Activated naive CD4-positive, alpha-beta T cell (primary cell): ENCODE measurements around the gene ACAN.

Source experiments
- DNase-seq, 4 experiments: peaks; one replicate each; lab custom pipeline; 2025; lab: John Stamatoyannopoulos, UW

ACAN gene

DNA sequence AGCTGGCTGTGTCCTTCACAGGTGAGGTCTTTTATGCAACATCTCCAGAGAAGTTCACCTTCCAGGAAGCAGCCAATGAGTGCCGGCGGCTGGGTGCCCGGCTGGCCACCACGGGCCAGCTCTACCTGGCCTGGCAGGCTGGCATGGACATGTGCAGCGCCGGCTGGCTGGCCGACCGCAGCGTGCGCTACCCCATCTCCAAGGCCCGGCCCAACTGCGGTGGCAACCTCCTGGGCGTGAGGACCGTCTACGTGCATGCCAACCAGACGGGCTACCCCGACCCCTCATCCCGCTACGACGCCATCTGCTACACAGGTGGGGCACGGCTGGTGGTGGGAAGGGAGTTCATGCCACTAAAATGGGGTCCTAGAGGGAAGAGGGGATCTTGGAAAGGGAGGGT lies 40.1 kb downstream of the ACAN start:
- no peak for DNase-seq

DNA sequence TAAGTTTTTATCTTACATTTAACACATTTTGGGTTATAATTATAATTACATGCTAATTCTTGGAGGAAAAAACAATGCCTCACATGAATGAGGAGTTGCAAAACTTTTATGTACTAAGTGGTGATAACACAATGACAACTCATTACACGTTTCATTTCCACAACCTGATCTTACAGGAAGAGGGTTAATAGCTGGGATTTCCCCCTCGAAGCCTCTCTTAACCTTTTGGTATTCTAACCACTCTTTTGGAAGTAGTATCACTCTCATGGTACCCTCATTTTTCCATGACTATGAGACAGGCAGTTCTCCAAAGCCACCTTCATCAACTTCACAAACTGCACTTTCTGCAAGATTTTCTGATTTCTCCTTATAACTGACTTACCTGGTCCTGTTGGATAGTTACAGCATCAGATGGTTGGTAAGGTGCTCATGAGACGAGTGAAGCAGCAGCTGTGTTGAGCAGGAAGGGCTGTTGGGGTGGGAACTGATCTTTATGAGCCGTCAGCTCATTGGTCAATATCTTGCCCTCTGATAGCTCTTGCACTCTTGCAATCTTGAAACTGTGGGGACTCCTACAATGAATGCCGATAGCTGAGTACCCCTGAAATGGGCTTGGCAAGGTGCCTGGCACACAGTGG lies 41.6 kb downstream of the ACAN start:
- no peak for DNase-seq

DNA sequence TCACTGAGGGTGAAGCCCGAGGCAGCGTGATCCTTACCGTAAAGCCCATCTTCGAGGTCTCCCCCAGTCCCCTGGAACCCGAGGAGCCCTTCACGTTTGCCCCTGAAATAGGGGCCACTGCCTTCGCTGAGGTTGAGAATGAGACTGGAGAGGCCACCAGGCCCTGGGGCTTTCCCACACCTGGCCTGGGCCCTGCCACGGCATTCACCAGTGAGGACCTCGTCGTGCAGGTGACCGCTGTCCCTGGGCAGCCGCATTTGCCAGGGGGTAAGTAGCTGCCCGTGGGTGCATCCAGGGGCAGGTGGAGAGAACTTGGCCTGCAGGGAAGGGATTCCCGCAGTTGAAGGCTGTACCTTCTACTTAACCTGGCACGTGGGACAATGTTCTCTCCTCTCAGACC lies 42.4 kb downstream of the ACAN start:
- no peak for DNase-seq

DNA sequence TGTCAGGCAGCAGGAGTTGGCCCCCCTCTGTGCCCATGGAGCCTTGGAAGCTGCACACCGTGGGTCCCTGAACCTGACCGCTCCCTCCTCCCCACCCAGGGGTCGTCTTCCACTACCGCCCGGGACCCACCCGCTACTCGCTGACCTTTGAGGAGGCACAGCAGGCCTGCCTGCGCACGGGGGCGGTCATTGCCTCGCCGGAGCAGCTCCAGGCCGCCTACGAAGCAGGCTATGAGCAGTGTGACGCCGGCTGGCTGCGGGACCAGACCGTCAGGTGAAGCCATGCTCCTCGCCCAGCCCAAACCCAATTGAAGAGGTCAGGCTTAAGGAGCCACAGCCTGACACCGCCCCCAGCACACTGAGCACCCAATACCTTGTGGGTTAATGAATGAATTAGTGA lies 43.9 kb downstream of the ACAN start:
- DNase-seq: no peak

DNA sequence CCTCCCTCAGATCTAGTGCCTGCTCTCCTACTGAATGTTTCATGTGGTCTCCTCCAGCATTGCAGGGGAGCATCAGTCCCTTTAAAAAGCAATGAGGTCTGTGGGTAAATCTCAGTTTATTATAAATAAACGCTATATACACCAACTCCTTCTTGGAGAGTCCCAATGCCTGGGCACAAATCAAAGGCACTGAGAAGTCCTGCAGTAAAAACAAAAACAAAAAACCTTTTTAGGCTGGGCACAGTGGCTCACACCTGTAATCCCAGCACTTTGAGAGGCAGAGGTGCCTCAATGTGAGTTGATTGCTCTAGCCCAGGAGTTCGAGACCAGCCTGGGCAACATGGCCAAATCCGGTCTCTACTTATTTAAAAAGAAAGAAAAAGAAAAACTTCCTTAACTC lies 45.0 kb downstream of the ACAN start:
- DNase-seq: no peak

DNA sequence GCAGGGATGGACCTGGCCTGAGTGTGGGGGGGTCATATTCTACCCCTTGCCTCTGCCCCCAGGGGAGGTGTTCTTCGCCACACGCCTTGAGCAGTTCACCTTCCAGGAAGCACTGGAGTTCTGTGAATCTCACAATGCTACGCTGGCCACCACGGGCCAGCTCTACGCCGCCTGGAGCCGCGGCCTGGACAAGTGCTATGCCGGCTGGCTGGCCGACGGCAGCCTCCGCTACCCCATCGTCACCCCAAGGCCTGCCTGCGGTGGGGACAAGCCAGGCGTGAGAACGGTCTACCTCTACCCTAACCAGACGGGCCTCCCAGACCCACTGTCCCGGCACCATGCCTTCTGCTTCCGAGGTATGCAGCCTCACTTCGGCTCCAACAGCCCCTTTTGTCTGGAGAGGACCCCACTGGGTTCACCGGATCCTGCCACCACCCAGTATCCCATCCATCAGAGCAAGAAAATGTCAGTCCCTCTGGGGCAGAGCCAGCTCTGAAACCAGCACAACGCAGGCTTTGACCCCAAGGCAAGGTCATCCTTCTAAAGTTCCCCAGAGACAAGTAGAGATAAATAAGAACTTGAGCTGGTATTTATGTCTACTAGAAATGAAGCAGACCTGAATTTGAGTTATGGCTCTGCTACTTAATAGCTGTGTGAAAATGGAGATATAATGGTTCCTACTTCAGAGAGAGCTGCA lies 46.3 kb downstream of the ACAN start:
- DNase-seq: no peak

DNA sequence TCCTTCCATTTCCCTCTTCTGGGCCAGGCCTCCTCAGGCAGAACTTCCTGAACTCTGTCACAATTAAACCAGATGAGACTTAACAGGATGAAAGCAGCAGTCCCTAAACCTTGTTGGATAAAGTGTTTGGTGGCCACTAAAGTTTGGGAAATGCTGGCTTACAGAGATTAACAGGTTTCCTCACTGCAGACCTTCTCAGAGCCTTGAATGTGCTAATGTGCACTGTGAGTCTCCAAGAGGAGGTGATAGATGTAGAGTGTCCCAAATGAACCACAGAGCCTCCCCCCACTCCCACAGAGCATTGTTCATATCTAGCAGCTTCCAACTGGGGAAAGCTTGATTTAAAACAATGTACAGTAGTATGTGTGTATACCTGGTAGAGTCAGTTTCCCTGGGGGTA lies 49.2 kb downstream of the ACAN start:
- DNase-seq: no peak

DNA sequence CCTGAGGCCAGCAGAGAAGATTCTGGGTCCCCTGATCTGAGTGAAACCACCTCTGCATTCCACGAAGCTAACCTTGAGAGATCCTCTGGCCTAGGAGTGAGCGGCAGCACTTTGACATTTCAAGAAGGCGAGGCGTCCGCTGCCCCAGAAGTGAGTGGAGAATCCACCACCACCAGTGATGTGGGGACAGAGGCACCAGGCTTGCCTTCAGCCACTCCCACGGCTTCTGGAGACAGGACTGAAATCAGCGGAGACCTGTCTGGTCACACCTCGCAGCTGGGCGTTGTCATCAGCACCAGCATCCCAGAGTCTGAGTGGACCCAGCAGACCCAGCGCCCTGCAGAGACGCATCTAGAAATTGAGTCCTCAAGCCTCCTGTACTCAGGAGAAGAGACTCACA lies 55.7 kb downstream of the ACAN start:
- no peak for DNase-seq

DNA sequence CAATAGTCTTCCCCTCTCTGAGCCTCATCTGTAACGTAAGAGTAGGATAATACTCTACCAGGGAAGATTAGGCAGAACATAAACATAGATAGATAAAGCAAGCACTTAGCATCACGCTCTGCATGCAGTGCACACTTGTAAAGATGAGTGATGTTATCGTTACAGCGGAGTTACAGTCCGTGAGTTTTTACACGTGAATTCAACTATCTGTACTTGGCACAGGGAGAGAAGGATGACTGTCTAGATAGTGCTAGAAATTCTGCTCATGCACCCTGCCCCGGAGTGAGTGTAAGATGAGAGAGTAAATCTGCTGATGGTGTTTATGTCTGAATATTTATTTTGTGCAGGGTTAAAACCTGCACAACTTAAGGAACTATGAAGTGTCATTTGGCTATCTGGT lies 56.3 kb downstream of the ACAN start:
- DNase-seq: no peak

DNA sequence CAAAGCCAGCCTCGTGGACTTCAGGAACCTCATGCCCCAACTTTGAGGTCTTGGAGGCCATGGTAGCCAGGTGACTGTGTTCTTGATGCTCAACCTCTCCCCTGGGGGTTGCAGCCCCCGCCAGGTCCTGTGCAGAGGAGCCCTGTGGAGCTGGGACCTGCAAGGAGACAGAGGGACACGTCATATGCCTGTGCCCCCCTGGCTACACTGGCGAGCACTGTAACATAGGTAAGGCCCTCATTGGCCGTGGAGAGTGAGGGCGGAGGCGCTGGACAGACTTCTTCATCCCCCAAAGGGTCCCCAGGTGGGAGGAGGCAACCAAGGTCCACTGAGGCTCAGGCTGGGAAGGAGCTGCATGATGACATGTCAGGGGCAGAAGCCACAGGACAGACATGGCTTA lies 57.0 kb downstream of the ACAN start:
- DNase-seq: no peak

DNA sequence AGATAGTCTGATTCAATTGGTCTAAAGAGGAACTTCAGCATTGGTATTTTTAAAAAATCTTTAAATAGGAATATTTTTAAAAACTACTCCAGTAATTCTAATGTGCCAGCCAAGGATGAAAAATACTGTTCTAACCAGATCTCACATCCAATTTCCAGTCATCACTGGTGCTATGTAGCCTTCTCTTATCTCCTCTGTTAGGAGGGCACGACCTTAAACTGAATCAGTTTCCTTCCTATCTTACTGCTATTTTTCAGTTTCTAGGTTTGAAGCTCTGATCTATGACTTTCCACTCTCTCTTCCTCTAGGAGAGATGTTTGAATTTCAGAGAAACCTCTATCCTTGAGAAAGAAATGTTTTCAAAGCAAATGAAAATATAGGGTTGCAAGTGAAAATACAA lies 60.2 kb downstream of the ACAN start:
- DNase-seq: no peak

DNA sequence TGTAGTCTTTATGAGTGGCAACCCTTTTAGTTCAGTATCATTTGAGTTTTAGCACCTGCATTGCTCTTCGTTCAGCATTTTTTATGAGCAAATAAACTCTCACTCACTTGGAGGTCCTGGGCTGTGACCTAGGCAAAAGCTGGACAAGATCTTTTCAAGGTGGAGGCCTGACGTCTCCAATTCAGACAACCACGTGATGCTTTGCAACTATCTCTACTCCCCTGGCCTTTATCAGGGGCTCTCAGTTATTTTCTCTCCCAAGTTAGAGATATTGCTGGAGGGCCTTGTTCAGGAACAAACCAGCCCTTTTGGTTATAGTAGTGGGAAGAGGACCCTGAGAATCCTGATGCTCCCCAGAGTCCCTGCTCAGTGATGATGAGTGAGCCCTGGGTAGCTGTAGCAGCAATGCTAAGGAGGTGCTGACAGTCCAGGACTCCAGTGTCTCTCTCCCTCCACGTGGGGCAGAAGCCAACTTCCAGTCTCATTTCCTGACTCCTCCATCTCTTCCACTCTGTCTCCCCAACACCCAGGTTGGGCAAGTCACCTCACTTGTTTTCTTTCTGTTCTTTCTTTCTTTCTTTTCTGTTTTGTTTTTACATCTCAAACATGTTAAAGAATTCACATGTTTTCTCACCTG lies 61.7 kb downstream of the ACAN start:
- no peak for DNase-seq

DNA sequence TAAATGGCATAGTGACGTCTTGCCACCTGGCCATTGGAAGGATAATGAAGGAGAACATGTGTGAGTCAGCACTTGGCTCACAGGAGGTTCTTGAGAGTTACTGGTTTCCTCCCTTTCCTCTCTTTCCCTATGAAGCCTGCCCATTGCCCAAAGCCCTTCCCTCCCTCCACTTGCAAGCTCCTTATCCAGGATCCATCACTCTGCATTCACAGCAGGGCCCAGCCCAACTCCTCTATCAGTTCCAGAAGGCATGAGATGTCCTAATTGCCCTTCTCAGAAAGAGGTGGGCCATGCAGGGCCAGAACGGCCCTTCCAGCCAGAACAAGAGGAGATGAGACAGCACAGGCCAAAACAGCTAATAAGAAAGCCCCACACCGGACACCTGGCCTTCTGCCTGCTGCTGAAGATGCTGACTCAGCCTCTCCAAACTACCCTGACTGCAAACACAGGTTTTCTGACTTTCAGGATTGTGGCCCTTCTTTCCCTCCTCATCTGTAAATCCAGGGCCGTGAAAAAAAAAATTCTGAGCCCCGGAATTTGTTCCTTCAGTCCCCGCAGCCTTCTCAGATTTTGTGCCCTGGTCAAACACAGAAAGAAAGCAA lies 62.4 kb downstream of the ACAN start:
- DNase-seq: no peak

DNA sequence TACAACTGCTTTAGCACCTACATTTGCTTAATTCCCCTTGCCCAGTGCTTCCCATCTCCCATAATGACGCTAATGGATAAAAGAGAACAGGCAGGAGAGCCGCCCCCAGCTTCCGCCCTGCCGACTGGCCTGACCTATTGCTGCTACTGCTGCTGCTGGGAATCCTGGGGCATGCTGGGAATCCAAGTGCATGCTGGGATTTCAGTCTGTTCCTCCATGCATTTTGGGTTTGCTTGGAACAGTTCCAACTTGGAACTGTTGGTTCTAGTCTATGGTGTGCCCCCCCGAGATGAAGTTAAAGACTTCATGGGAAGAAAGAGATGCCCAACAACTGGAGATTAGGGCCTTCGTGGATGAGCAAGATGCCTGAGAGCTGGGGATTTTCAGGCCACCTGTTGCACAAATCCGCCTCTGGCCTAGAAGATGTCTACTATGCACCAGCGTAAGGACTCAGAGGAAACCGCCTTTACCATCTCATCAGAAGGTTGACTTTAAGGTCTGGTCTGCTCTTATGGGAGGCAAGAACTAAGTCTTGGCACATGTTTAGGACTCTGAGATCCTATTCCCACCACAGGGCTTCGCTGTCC lies 63.2 kb downstream of the ACAN start:
- no peak for DNase-seq

DNA sequence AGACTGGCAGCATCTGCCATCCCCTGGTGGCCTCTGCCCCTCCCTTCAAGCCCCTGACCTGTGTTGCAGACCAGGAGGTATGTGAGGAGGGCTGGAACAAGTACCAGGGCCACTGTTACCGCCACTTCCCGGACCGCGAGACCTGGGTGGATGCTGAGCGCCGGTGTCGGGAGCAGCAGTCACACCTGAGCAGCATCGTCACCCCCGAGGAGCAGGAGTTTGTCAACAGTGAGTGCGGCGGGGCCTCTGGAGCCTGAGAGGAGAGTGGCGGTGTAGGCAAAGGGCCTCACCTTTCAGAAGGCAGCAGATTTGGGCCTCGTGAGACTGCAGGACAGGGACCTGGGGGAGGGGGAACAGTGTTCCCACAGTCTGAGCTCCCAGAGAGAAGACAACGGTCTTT lies 68.1 kb downstream of the ACAN start:
- DNase-seq: no peak

DNA sequence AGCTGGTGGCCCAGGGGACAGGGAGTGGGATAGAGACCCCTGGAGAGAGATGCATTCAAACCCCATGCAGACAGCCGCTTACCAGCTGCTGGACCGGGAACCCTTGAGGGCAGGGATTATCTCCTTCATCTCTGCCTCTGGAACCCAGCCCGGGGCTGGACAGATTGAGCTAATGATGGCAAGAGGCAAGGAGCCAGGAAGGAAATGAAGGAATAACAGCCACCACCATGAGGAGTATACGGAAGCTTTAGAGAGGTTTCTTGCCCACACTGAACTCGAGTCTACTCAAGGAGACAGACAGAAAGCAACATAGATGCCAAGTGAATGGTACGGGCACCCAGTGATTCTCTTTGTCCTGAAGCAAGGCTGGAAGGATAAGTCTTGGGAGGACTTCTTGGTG lies 68.9 kb downstream of the ACAN start:
- no peak for DNase-seq

DNA sequence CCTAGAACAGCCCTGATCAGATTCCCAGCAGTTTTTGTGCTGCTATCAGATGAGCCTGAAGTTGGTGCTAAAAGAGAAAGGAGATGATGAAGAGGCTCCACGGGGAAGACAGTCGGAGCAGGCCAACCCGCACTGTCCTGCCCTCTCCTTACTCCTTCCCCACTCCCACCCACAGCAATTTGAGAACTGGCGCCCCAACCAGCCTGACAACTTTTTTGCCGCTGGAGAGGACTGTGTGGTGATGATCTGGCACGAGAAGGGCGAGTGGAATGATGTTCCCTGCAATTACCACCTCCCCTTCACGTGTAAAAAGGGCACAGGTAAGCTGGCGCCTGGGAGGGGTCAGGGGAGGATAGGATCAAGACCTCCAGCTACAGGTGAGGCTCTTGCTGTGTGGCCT lies 69.5 kb downstream of the ACAN start:
- DNase-seq: no peak

DNA sequence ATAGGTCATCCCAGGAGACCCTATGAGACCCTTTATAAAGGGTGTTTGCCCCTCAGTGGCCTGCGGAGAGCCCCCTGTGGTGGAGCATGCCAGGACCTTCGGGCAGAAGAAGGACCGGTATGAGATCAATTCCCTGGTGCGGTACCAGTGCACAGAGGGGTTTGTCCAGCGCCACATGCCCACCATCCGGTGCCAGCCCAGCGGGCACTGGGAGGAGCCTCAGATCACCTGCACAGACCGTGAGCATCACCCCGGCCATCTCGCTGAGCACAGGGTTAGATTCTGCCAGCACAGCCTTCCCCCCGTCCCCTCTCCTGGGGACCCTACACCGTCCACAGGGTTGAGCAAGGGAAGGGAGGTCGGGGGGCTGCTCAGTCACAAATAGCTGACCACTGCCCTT lies 70.5 kb downstream of the ACAN start:
- DNase-seq: no peak

DNA sequence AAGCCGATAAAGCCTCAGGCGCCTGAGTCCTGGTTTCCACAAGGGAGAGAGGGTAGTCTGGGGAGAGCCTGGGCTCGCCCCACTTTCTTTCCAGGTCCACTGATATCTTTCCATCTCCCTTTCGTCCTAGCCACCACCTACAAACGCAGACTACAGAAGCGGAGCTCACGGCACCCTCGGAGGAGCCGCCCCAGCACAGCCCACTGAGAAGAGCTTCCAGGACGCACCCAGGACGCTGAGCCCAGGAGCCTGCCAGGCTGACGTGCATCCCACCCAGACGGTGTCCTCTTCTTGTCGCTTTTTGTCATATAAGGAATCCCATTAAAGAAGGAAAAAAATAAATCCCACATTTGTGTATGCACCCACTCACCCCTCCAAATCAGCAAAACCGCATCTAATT lies 71.0 kb downstream of the ACAN start:
- no peak for DNase-seq

DNA sequence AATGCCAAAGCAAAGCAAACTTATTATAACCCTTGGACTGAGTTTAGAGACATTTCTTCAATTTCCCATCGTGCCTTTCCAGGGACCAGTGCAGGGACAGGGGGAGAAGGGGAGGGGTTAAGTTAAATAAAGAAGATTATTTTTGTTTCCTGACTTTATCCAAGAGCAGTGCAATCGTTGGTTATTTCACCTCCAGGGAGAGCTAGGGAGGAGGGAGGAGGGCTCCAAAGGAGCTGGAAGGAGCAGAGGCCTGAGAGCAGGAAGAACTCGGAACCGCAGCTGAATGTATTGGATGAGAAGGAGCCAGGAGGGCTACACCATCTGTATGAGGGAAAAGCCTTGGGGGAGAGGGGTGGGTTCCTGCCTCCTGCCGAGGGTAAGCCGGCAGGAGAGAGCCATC lies 71.4 kb downstream of the ACAN start:
- DNase-seq: no peak

DNA sequence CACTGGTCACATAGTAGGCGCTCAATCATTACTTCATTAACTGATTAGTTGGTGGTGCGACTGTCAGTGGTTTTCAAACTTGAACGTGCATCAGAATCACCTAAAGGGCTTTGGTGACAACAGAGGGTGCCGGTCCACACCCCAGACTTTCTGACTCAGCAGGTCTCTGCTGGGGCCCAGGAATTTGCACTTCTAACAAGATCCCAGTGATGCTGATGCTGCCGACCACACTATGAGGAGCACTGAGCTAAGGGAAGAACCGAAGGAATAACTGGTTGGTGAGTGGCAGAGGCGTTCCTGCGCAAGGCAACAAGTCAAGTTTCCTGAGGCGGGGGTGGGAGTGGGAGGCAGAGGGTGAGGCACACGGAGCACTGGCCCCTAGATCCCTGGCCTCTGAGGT lies 73.3 kb downstream of the ACAN start:
- no peak for DNase-seq

DNA sequence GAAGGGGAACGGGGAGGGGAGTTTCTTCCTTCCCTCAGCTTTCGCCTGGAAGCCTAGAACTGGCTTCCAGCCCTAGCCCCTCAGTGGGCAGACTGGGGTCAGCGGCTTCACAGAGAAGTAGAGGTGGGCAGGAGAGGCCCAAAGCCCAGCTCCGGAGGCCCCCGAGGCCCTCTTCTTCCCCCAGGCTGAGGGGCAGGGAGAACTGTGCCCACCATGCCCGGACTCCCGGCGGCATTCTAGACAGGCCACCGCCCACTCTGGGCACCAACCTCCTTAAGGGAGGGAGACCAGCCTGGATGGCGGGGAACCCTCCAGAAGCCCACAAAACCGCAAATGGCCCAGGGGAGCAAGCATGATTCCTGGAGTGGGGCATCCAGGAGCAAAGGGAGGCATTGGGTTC lies 74.2 kb downstream of the ACAN start:
- DNase-seq: no peak

DNA sequence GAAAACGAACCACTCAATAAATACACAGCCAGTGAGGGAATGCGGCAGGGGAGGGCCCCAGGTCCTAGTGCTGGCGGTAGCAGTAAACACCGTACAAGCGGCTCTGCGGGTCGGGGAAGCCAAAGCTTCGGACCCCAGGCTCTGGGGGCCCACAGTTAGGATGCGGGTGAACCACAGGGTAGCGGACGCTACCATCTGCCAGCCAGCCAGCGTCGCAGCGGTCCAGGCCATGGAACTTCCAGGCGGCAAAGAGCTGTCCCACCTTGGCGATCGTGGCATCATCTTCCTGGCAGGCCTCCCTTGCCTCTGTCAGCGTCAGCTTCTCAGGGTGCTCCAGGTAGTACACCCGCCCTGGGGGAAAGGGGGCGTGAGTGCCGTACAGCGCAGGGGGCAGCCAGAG lies 74.7 kb downstream of the ACAN start:
- no peak for DNase-seq
